ENCODE data around the gene BANK1. TPM values are rescaled to one million over a fixed set of nuclear protein-coding genes. Genes with fewer than 3 reads are reported as not detected.

BANK1 gene
- total RNA-seq, 1 experiment from 2014 or later, result 1.1 TPM

DNA sequence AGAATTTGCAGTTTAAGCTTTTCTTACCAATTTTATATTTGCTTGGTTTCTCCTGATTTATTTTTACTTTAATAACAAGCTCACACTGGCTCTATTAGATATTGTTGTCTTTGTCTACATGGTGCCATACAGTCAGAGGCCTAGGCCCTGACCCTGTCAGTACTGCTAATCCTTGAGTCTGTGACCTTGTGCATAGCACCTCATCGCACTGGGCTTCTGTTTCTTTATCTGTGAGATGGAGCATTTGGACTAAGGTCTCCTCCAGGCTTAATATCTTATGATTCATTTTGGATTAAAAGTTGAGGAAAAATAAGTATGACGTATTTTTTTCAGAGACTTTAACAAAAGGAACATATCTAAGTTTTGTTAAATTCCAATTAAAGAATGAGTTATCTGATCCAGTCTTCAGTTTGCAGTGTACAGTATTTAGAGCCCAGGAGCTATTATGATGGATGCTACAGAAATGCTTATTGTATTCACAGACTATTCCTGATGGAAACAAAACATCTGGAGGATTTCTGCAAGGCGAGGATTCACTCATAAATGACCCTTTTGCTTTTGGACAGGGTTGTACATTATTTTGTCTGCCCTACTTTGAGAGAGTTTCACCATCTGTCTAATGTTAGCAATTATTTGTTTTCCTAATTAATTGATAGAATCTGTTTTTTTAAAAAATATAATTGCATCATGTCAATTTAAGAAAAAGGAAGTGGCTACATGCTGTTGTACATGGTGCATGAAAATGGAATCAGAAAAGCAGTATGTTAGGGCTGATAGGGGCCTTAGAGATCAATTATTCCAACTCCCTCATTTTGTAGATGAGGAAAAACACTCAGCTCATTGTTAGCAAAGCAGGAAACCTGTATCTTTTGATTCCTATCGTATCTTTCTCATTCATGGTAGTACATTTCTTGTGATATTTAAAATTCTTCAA lies 203.6 kb downstream of the BANK1 start:
- no peak overlapping the region for H3K27ac Mint-ChIP-seq
- no peak overlapping the region for H2AFZ ChIP-seq (ENCODE audit: low read length)
- H3T11ph ChIP-seq (ENCODE audit: low read length), result no peak overlapping the region
- no peaks in the 10 kb centered on the region for H3K79me2 ChIP-seq (ENCODE audit: insufficient read depth, low read length)
- H3K9me3 Mint-ChIP-seq, result peaks cover 0 to 3% of the 10 kb centered on the region in 2 experiments; a peak in 2 of 5 replicates
- no peak overlapping the region for H3K27ac ChIP-seq (ENCODE audit: insufficient read length, low read depth, low read length)
- DNase-seq, result no peak
- H3K23me2 ChIP-seq (ENCODE audit: insufficient read length, low read depth, low read length, poor library complexity, severe bottlenecking), result no peaks in the 10 kb centered on the region
- H3K27me3 Mint-ChIP-seq (ENCODE audit: low read depth), result no peaks in the 10 kb centered on the region
- no peak overlapping the region for H3K4me2 ChIP-seq (ENCODE audit: insufficient read depth, insufficient read length, low read length)
- no peaks in the 10 kb centered on the region for H3K4me1 Mint-ChIP-seq
- no peaks in the 10 kb centered on the region for H4K20me1 ChIP-seq (ENCODE audit: control insufficient read depth, insufficient read depth, insufficient read length)
- no peak overlapping the region for H3K4me3 Mint-ChIP-seq
- H3K18ac ChIP-seq (ENCODE audit: insufficient read length, low read depth, low read length), result no peak overlapping the region
- H3K9ac ChIP-seq (ENCODE audit: extremely low read depth, insufficient read length, low read length), result no peak overlapping the region
- no CpG with 5 or more reads among the region's 4 CpGs for WGBS (ENCODE audit: extremely low coverage, insufficient read length, low lambda C conversion rate)
- no peak overlapping the region for H3K4ac ChIP-seq (ENCODE audit: low read depth, low read length)
- TF ChIP-seq, protein P1, sequence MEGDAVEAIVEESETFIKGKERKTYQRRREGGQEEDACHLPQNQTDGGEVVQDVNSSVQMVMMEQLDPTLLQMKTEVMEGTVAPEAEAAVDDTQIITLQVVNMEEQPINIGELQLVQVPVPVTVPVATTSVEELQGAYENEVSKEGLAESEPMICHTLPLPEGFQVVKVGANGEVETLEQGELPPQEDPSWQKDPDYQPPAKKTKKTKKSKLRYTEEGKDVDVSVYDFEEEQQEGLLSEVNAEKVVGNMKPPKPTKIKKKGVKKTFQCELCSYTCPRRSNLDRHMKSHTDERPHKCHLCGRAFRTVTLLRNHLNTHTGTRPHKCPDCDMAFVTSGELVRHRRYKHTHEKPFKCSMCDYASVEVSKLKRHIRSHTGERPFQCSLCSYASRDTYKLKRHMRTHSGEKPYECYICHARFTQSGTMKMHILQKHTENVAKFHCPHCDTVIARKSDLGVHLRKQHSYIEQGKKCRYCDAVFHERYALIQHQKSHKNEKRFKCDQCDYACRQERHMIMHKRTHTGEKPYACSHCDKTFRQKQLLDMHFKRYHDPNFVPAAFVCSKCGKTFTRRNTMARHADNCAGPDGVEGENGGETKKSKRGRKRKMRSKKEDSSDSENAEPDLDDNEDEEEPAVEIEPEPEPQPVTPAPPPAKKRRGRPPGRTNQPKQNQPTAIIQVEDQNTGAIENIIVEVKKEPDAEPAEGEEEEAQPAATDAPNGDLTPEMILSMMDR (conservative IDR thresholded peaks at IDR 0.05), result no peak
- H4K91ac ChIP-seq (ENCODE audit: insufficient read length, low read depth, low read length), result no peak overlapping the region
- H4K5ac ChIP-seq (ENCODE audit: insufficient read length, low read depth, low read length), result no peak overlapping the region
- no peak overlapping the region for H2BK5ac ChIP-seq (ENCODE audit: insufficient read length, low read length)
- H2BK12ac ChIP-seq (ENCODE audit: insufficient read length, low read depth, low read length), result no peak overlapping the region
- H3K56ac ChIP-seq (ENCODE audit: insufficient read length, low read depth, low read length), result no peak overlapping the region
- no peak overlapping the region for H2BK120ac ChIP-seq (ENCODE audit: low read depth, low read length, poor library complexity, severe bottlenecking)
- H3K27me3 ChIP-seq (ENCODE audit: insufficient read depth, low read length), result no peaks in the 10 kb centered on the region
- no peak overlapping the region for H3K14ac ChIP-seq (ENCODE audit: insufficient read depth, low read length)
- H3K36me3 Mint-ChIP-seq (ENCODE audit: insufficient read depth in 1 of 3, low read depth in 3 of 3), result no peaks in the 10 kb centered on the region
- no peaks in the 10 kb centered on the region for H3K4me1 ChIP-seq (ENCODE audit: insufficient read depth, low read length)
- no peak overlapping the region for H2BK20ac ChIP-seq (ENCODE audit: low read depth, low read length, poor library complexity, severe bottlenecking)
- no peak overlapping the region for H2AK5ac ChIP-seq (ENCODE audit: insufficient read length, low read length)
- no peaks in the 10 kb centered on the region for H3K9me3 ChIP-seq (ENCODE audit: control insufficient read depth, low read depth, low read length)
- H2BK15ac ChIP-seq (ENCODE audit: low read depth, low read length), result no peak overlapping the region
- no peak overlapping the region for H3K23ac ChIP-seq (ENCODE audit: insufficient read length, low read depth, low read length)
- H3K79me1 ChIP-seq (ENCODE audit: insufficient read depth, low read depth, low read length, poor library complexity, severe bottlenecking), result no peaks in the 10 kb centered on the region
- H4K8ac ChIP-seq (replicated peaks; ENCODE audit: insufficient read length, low read depth, low read length), result no peak overlapping the region

Data from H9 (cell line).